ENCODE data around the gene SH2D4B.
A peak's percentile ranks its signal among the peaks of the same experiment; 100 is the strongest.

Gene SH2D4B

DNA sequence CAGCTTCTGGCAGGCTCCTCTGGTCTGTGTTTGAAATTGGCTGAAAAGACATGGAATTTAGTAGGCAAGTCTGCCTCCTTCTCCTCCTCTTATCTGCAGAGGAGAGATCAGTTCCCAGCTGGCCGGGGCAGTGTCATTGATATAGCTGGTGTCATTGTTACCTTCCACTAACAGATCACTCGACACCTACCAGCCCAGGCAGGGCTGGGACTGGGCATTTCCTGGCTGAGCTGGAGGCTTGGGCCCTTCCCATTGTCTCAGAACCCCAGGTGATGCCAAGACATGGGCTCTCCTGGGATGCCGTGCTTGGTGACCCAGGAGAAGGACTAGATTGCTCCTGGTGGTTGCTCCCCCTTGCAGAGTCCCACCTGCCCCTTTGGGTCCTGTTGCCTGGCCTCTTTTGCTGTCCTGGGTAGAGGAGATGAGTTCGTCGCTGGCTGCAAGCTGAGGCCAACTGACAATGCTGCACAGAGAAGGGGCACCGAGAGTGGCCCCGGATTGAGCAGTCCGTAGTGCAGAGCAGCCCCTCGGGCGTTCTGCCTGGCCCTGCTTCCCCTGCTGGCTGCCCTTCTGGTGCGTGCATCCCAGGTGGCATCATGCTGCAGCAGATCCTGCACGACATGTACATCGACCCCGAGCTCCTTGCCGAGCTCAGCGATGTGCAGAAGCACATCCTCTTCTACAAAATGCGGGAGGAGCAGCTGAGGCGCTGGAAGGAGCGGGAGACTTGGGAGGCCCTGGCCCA is at the start of gene SH2D4B:
TSS of gene SH2D4B (plus strand) at position 167 of the 745 bp plus-strand sequence. CDS start at position 597, 430 bp downstream.
- DNase-seq, result no peak

DNA sequence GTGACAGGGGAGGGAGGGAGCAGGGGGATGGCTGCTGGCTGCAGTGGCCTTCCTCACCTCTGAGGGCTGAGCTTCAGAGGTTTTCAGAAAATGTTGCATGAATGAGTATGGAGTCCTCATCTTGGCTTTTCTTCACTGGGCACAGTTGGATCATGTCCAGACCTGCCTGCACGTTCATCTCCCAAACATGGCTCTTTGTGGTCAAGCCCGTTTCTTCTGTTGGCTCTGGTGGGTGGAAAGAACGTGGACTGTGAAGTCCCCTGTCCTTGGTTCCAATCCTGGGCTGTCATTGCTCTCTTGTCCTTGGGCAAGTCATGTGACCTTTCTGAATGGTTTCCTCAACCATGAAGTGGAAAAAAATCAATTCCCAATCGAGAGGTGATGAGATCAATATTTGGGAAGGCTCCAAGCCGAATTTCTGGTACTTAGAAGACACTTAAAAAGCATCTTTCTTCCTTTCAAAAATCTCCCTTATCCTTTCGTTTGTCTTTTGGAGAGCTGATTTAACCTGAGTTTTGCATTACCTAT is 49.1 kb upstream of the SH2D4B start:
- DNase-seq, result no peak

DNA sequence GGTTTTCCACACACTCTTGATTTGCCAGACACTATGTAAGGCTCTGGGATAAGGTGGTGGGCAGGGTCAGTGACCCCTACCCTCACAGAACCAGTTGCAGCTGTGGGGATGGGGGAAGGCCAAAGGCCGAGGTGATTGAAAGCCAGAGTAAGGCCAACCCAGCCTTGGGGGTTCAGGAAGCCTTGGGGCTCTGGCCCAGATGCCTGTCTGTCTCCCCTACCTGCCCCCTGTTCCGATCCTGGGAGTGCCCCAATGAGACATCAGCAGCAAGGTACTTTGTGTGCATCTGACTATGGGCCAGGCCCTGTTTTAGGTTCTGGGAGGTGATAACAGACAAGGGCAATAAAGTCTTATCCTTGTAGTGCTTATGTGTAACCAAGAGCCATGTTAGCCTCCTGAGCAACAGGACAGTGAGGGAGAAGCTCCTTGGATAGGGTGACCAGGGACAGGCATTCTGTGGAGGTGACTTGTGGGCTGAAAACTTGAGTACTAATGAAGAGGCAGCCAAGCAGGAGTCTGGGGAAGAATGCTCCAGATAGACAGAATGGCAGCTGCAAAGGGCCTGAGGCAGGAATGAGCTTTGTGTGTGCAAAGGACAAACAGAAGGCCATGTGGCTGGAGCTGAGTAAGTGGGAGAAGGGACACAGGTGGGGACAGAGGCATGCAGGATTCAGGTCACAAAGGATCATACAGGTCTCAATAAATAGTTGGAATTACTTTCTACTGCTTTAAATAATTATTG is 48.2 kb upstream of the SH2D4B start:
- DNase-seq, result no peak

DNA sequence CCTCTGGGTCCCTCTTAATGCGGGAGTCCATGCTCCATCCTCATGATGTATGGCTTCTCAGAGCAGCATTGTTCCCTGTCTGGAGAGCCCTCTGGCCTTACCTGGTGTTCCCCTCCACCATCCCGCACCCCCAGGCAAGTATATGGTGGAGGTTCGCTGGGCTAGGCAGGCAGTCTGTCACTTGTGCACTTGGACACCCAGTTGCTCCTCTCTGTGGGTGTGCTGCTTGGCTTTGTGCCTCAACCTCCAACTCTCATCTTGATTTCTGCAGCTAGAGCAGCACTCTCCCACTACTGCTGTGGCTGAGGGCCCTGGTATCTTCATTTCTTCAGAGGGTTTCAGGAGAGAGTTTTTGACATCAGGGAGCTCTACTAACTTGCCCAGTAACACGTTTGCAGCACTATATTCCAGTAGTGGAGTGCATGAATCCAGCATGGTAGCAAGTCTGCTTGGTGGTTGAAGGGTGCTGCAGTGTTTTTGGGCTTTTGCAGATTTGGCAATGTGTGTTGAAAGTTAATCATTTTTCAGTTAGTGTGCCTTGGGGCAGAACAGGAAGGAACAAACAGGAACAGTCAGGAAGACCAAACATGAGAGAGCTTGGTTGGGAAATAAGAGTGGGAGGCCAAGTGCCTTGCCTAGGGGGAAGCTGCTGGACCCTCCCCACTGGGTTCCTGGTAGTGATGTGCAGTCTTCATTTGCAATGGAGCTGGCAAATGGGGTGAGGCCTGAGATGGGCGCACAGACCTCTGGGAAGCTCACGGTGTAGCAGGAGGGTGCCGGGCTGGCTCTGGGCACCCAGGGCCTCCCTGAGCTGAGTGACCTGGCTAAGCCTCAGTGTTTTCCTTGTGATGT is 46.2 kb upstream of the SH2D4B start:
- no peak for DNase-seq

DNA sequence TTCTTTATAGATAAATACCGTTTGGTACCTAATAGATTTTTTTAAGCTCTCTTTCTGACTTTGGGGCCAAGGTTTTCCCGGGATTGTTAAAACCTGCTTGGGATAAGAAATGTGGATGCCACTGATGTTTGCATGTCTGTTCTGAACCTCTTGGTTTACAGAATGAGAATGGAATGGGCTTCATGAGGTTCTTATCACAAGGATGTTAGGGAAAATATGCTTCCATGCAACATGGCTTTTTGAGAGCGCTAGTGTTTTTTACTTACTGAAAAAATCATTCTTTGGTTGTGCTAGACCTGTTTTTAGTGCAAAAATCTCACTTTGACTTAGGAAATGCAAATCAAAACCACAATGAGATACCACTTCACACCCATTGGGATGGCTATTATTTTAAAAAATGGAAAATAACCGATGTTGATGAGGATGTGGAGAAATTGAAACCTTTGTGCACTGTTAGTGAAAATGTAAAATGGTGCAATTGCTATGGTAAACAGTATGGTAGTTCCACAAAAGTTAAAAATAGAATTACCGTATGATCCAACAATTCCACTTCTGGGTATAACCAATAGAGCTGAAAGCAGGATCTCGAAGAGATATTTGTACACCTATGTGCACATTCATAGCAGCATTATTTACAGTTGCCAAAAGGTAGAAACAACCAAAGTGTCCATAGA is 44.7 kb upstream of the SH2D4B start:
- DNase-seq, result no peak

DNA sequence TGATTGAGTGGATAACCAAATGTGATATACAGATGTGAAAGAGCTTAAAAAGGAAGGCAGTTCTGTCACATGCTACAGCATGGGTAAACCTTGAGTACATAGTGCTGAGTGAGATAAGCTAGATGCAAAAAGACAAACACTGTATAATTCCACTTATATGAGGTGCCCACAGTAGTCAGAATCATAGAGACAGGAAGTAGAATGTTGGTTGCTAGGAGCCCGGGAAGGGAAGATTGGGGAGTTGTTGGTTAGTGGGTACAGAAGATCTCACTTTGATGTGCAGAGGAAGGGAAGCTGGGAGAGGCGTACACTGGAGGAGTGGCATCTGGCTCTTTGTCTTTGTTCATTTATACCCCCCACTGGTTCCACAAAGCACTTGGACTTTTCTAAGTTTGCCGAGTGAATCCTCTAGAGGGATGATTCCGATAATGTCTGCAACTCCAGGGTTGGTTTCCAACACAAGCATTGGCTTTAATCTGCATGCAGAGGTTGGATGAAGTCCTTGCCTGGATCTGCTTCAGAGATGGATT is 44.1 kb upstream of the SH2D4B start:
- no peak for DNase-seq

DNA sequence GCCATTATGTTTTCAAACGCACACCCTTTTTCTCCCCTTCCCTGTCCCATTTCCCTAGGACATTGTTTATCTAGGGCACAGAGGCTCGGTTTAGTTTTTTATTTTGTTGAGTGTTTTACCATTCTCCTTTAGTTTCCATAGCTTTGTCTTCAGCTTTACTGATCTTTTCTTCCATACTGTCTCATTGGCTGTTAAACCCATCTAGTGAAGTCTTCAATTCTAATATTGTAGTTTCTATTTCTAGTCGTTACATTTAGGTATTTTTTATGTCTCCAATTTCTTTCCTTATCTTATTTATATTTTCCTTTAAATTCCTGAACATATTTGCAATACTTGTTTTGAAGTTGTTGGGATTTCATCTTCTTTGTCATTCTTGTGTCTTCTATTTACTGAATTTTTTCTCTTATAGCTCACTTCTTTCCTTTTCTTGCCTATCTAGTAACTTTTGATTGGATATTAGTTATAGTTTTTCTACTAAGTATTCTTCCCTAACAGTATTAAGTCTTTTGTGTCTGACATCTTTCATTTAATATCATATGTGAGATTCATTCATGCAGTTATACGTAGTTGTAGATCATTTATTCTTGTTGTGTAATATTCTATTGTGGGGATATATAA is 41.0 kb upstream of the SH2D4B start:
- DNase-seq, result no peak

DNA sequence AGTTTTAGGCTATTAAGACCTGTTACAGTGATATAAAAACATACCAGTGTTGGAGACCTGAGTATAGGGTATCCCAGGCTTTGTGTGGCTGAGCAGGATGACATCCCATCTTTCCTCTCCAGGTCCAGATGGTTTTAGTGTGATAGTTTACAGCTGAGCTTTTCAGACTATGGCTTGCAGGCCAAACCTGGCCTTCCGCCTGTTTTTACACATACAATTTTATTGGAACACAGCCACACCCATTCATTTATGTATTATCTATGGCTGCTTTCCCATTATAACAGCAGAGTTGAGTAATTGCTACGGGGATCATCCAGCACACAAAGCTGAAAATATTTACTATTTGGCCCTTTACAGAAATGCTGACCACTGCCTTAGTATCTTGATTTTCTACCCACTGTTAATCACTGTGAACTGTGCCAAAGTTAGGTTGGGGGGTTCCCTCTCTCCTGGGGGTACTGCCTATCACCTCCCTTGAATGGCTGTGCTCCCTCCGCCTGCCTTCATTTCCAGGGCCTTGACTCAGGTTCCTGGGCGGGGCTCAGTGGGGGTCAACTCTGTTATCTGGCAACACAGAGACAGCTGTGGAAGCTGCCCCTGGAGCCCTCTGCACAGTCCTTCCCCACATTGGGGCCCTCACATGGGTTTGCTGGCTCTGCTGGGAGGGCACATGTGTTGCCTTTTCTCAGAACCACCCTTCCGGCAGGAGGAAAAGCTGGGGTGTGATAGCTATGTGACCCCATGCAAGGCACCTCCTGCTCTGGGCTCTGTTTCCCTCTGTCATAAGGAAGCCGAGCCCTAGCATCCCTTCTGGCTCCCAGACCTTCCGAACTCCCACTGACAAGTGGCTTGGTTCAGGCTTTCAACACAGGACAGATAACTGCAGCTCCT is 40.3 kb upstream of the SH2D4B start:
- no peak for DNase-seq

DNA sequence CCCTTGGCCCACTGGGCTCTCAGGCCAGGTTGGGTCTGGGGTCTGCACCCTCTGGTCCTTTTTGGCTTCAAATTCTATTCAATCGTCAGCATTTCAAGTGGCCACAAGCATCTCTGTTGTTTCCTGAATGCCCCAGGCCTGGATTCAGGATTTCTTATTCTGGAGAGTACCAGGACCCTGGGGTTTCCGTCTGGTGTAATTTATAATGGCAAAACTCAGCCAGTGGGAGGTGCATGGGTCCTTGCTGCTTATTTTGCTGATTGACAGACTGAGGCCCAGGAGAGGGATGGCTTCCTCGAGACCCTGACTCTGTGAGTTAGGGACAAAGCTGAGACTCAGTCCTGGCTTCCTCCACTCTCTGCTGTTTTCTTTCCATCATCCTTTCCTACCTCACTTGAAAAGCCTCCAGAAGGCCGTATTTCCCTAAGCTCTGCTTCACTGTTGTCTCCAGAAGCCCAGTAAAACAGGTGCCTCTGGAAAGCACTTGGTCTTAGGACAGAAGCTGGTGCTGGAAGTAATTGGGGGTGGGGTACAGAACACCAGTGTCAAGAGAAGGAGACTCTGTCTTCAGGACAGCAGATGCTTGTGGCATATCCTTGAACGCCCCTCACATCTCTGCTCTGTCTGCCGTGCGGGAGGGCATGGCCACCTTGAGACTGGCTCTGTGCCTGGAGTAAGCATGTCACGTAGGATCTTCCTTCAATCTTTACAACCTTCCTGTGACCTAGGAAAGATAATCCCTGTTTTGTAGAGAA is 39.4 kb upstream of the SH2D4B start:
- DNase-seq, result no peak

DNA sequence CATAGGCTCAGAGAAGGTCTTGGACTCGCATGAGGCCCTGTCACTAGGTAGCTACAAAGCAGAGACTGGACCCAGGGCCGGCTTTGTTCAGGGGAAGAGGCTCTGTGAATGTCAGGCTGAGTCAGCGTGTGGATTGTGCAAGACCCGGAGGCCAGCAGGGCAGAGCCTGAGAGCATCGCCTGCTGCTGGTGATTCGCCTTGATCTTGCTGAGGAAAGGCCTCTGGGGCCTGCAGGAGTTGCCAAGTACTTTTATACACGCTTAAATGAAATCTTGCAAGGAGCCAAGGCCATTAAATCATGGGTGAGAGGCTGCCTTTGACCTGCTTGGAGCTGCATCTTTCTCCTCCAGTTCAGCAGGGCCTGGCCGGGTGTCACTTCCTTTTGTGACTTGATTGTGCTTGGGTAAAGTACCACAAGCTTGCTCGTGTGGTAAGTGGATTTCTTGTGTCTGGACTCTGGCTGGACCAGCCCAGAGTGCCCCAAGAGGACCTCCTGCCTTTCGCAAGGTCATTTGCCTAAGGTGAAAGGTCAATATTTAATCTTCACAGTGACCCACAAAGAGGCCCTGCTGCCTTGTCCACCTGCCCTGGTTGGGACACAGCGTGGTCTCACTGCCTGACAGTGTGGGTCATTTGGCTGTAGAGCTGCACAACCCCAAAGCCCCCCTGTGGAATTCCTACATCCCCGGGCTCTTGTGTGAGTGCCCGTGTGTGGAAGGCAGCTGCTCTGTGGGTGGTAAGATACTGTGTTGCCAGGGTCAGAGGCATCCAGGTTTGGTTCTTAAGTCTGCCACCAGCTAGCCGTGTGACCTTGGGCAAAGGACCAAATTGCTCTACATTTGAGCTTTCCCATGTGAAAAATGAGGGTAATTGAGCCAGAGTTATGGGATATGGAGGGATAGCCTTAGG is 38.6 kb upstream of the SH2D4B start:
- DNase-seq, result peak; percentile 42 to 75

DNA sequence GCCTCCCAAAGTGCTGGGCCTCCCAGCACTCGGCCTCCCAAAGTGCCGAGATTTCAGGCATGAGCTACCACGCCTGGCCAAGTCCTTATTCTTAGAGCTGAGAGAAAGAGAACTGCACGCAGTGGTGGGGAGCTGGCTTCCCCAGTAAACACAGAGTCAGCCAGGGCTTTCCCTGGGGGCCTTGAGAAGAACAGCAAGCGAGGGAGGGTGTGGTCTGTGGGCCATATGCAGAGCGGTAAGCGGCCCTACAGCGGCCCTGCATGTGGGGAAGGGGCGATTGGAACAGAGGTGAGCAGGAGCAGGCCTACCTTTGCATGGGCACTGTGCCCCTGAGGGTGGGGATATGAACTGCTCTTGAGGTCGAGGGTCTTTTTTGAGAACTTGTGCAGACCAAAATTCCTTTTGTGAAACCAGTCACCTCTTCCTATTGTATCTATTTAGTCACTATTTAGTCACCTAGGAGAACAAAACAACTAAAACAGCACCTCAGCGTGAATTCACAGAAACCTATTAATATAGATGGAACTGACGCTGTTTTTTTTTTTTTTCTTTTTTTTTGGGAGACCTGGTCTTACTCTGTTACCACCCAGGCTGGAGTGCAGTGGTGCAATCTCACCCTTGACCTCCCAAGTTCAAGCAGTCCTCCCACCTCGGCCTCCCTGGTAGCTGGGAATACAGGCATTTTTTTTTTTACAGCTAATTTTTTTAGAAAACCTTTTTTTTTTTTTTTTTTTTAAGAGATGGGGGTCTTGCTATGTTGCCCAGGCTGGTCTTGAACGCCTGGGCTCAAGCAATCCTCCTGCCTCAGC is 36.9 kb upstream of the SH2D4B start:
- no peak for DNase-seq

DNA sequence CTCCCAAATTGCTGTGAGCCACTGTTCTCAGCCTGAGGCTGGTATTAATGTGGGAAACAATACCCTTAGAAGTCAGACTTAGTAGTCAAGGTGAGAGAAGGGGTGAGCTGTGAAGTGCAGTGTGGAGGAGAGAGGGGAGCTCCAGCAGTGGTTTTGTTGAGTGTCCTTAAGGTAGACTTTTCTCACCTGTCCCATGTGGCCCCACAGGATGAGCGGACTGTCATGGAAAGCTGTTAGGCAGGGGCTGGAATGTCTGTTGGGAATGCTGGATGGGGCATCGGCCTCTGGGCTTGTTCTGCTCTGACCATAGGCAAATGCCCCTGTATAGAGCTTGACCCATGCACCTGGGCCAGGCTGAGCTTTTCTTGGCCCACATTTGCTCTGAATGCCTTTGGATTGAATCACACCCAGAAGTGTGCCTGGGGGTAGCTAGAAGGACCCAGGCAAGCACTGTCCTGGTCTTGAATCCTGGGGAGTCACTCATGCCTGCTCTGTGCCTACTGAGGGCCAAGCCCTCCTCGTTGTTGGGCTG is 36.3 kb upstream of the SH2D4B start:
- no peak for DNase-seq

DNA sequence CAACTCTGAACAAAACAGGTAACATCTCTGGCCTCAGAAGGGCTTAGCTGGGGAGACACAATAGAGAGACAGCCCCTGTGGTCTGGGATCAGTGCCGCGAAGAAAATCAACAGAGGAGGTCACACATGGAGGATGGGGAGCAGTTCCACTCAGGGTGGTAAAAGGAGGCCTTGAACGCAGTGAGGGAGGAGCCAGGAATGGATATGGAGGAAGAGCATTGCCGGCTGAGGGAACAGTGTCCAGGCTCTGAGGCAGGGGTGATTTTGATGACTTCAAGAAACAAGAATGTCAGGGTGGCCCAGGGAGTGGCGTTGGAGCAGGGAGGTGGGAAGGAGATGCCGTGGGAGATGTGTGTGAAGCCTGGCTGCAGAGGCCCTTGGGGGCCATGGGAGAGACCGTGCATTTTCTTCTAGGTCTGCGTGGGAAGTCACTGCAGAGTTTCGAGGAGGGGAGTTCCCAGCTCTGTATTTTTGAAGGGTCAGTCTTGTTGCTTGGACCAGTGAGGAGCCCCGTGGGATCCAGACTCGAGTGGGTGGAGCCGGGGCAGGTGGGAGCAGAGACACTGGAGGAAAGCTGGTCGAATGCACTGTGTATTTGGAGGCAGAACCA is 35.7 kb upstream of the SH2D4B start:
- DNase-seq, result no peak

DNA sequence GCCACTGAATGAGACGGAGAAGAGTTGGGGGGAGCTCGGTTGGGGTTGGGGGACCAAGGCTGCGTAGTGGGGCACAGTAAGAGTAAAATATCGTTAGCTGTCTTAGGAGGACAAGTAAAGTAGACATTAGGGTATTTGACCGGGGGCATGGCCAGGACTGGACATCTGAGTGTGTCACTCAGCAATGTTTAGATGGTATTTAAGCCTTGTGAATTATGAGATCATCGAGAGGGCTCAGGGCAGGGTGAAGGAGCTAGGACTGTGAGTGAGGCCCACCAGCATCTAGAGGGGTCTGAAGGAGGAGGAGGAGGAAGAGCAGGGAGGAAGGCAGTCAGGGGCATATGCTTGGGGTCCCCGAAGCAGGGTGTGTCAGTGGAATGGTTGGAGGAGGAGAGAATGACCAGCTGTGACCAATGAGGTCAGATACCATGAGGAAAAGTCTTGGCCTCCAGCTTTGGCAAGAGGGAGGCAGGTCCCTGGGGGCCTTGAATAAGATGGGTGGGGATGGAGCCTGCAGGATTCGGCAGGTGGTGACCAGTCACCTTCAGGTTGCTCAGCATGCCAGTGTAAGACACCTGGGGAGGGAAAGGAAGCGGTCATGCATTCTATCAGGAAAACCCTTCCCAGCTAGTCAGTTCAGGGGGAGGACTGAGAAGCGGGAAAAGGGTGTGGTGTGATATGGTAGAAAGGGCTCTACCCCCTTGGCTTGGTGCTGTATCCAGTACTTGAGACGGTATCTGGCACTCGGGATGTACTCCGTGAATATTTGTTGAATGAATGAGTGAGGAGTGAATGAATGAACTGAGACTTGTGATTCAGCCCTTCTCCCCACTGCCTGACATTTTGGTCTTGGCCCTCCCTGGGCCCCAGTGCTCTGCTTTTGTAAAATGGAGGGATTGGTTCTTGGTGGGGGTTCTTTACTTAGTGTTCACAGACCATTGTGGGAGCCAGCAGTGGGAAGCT is 34.8 kb upstream of the SH2D4B start:
- no peak for DNase-seq

DNA sequence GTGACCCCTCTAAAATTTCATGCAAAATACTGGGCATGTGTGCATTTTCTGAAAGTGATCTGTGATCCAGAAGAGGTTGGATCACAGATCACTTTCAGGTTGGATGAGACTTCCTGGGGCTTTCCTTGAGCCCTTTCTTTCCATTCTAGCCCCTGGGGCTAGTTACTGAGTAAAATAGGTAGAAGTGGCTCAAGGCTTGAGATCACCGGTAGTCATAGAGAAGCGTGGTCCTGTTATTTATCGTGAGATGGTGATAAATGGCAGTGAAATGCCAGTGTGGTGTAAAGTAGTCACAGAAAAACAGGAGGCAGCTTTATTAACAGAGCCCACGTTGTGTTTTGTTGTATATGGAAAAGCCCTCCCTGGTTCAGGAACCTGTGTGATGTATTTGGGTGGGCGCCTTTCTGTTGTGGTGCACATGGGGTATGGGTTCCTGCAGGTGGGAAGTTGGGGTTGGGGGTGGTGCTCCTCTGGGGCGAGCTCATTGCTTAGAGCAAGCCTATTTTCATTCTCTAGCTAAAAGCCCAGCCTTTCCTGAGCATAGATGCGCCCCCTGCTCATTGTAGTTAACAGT is 34.0 kb upstream of the SH2D4B start:
- DNase-seq, result no peak

Data from hippocampal formation (tissue), 2 donors.